IPS DF 4.7 (cell line): Measurements from ENCODE around the gene GIT2.
"Not testable (repeated sequence)": the region's sequence is repeated elsewhere in the genome, so short reads cannot be mapped to it uniquely, and the experiment has no call there.

Experiments
- DNase-seq: peaks from one replicate; pipeline ENCODE4 v3.0.0-alpha.2; 2013; ENCODE audit warnings: low spot score; ENCODE audit errors: extremely low read depth

Gene GIT2

DNA sequence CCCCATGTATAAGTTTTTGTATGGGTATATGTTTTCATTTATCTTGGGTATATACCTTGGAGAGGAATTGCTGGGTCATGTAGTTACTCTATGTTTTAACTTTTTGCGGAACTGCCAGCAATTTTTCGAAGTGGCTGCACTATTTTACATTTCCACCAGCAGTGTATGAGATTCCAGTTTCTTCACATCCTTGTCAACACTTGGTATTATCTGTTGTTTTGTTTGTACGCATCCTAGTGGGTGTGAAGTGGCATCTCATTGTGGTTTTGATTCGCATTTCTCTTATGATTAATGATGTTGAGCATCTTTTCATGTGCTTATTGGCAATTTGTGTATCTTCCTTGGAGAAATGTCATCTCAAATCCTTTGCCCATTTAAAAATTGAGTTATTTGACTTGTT, 9.9 kb upstream of the GIT2 start:
- no peak for DNase-seq

GRCh38 chr12:110005319-110005973, 9.3 kb upstream of the GIT2 start:
- DNase-seq = no peak

DNA sequence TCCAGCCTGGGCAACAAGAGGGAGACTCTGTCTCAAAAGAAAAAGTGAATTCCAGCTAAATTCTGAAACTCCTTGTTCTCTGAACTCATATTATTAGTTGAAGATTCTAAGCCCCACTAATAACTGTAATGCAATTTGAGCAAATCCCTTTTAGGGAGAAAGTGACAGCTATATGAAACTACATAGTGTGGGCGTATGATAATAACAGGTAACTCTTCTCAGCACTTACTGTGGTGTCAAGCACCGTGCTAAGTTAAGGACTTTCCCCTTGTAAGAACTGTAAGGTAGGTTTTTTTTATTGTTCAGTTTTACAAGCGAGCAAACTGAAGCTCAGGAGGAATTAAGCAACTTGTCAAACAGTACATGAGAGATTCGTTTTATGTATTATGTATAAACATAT, 8.4 kb upstream of the GIT2 start:
- no peak for DNase-seq

GRCh38 chr12:110002676-110003515, 6.7 kb upstream of the GIT2 start:
- DNase-seq = no peak

DNA sequence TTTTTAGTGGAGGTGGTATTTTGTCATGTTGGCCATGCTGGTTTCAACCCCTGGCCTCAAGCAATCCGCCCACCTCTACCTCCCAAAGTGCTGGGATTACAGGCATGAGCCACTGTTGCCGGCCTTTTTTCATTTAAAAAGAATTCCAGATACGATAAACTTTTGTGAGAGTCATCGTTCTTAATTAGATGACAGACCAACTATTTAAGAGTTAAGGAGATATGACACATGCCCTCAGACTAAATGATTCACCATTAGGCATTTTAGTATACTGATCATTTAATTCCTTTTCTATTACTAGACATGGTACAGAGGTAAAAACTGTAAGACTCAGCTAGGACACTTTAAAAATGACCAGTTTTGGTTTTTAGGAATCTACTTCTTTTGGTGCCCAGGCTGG, 5.4 kb upstream of the GIT2 start:
- DNase-seq = no peak

DNA sequence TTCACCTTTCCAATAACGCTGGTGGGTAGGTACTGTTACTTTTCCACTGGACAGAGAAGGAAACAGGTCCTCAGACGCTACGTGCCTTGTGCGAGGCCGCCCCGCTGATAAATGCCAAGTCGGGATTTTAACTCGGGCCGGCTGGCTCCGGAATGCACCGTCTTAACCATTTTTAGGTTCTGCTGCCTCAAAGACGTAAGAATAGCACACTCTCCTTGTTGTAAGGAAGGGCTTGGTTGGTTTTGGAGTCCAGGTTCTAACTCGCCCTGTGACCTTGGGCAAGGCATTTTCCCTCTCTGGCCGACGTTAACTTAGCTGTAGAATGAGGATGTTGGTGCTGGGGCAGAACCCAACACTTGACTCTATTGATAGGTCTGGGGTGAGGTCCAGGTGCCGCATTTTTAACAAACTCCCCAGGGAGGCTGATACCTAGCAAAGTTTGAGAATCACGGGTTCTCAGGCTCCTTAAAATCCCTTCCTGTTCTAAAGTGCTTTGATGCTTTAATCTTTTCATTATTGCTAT, 3.9 kb upstream of the GIT2 start:
- DNase-seq = no peak

- DNase-seq = no peak
These were observed 3.4 kb upstream of the GIT2 start for GRCh38 chr12:109999649-109999971.

GRCh38 chr12:109998904-109999648, 2.9 kb upstream of the GIT2 start, which contains the start of gene ANKRD13A:
Gene ANKRD13A (plus strand): TSS chr12:109999430. CDS start chr12:109999689, 259 bp downstream.
- peak; percentile 89 for DNase-seq

GRCh38 chr12:109998241-109998903, 2.2 kb upstream of the GIT2 start:
- DNase-seq = no peak

GRCh38 chr12:109997393-109997792, 1.2 kb upstream of the GIT2 start:
- DNase-seq = no peak

- no peak for DNase-seq
These were observed 300 bp upstream of the GIT2 start for GRCh38 chr12:109996483-109996853.

DNA sequence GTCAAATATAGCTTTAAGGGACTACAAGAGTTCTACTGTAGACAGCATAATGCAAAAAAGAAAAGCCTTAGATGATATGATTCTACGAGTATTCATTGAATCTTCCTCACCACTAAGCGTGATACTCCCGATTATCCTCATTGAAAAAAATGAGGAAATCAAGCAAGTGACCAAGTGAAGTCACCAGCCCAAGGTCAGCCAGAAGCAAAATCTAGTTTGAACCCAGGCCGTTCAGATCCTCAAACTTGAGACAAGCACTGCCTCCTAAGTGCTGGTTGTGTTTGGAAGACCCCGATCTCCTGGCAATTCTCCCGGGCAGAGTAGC, 845 bp downstream of the GIT2 start:
- DNase-seq = no peak

DNA sequence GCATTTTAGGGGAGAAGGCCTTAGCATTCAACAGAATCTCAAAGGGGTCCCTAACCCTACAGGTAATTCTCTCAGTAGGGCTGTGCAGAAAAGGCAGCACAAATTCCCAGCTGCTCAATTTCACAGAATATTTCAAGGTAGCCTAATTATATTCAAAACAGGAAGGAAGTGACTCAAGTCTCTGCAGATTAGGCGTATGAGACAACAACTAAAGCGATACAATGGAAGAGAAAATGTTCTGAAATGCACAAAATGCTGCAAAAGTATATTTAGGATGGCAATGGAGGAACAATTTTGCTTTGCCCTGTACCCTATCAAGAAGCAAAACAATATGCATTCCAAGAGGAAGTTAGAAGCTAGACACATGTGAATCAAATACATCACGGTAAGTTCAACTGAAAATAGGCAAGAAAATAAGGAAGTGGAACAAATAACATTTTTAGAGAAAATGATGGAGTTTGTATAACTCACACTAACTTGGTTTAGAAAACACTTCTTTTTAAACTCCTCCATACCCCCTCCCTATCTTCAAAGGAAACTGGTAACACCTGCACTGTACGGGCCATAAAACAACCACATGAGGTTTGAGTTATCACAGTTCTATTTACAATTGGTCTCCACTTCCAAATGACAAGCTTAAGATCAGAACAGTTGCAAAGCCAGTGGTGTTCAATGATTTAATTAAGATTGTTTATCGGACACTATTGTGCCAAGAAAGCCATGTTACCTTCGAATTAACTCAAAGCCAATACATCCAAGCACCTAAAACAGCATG, 1.6 kb downstream of the GIT2 start:
- DNase-seq = no peak

- no peak for DNase-seq
These were observed 3.1 kb downstream of the GIT2 start for GRCh38 chr12:109993091-109993490.

DNA sequence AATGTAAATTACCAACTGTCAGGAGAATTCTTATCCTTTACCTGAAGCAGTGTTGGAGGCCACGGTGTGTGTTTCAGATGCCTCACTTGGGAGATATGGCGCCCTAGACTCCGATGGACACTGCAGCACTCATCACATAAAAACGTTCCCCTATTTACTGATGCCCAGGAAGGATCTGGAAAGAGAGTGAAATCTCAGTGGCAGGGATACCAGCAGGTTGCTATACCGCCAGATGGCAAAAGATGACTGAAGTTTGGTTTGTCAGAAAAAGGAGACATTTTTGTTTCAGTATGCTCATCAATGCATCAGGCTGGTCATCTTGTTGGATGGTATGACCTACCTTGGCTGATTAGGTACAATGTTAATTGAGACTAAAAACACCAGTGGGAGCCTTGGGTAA, 4.6 kb downstream of the GIT2 start:
- no peak for DNase-seq

DNA sequence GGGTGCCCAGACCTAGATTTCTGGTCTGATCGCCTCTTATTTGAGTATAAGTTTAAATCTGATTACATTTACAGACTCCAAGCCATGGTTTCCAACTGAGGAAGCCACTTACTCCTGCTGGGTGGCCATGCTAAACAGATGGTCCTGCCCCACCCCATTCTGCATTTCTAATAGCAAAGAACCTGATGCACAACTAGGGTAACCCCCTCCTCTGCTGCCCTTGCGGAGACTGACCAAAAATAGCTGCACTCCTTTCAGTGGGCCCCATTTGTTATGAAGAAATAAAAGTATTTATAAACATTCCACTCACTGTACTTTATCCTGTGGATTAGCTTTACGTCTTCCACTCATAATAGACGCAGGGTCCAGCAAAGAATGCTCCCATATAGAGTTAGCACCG, 6.8 kb downstream of the GIT2 start:
- no peak for DNase-seq

- no peak for DNase-seq
These were observed 7.3 kb downstream of the GIT2 start for GRCh38 chr12:109988903-109989302.

DNA sequence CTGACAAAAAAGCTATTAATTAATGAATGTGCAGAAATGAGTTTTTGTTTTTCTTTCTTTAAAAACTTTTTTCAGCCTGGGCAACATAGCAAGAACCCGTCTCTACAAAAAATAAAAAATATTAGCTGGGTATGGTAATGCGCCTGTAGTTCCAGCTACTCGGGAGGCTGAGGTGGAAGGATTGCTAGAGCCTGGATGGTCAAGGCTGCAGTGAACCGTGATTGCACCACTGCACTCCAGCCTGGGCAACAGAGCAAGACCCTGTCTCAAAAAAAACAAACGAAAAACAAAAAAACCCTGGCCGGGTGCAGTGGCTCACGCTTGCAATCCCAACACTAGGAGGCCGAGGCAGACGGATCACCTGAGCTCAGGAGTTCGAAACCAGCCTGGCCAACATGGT, 7.9 kb downstream of the GIT2 start:
- no peak for DNase-seq

GRCh38 chr12:109987615-109988014, 8.6 kb downstream of the GIT2 start:
- DNase-seq = no peak

GRCh38 chr12:109986236-109986635, 9.9 kb downstream of the GIT2 start:
- DNase-seq = not testable (repeated sequence)
